Keratinocyte (primary cell): ENCODE results near the gene SLC26A8. TPM values are rescaled to one million over a fixed set of nuclear protein-coding genes. Genes with fewer than 3 reads are reported as not detected.

ENCODE experiments used
- DNase-seq: peaks from one replicate; pipeline ENCODE4 v3.0.0-alpha.2; 2011; ENCODE audit warnings: low read depth, missing footprints, low spot score
- FAIRE-seq: peaks from 2 replicates; lab custom pipeline; 2011; peaks lifted over from hg19 to GRCh38; lab: Jason Lieb, UNC
- H2AFZ ChIP-seq: 2 replicates; pipeline ENCODE4 v1.6.0; 2012; ENCODE audit warnings: low read length, control low read depth, inconsistent platforms; ENCODE audit not compliant: control insufficient read depth
- H3K27ac ChIP-seq: 2 replicates; pipeline ENCODE4 v1.5.1; 2011; ENCODE audit warnings: low read length; ENCODE audit not compliant: control insufficient read depth, insufficient read depth
- H3K27me3 ChIP-seq: 3 replicates; pipeline ENCODE4 v1.6.0; 2011; ENCODE audit warnings: low read length; ENCODE audit not compliant: control insufficient read depth, insufficient read depth; ENCODE audit errors: extremely low read depth
- H3K36me3 ChIP-seq, 2 experiments: 2 replicates in 1 of 2; 3 replicates in 1 of 2; pipeline ENCODE4 v1.5.1; 2011; ENCODE audit warnings: low read length in 2 of 2, mild to moderate bottlenecking in 1 of 2; ENCODE audit not compliant: control insufficient read depth in 2 of 2, insufficient read depth in 2 of 2; ENCODE audit errors: extremely low read depth in 1 of 2
- H3K4me1 ChIP-seq: 3 replicates; pipeline ENCODE4 v1.5.1; 2011; ENCODE audit warnings: low read length; ENCODE audit not compliant: control insufficient read depth, insufficient read depth; ENCODE audit errors: extremely low read depth
- H3K4me2 ChIP-seq: 3 replicates; pipeline ENCODE4 v1.6.0; 2011; ENCODE audit warnings: low read depth, low read length; ENCODE audit not compliant: control insufficient read depth, insufficient read depth; ENCODE audit errors: extremely low read depth
- H3K4me3 ChIP-seq, 3 experiments: fragments of 200-600 bp in 1 of 3; sonication (generic) in 1 of 3; 2 replicates in 2 of 3; 3 replicates in 1 of 3; pipeline ENCODE4 v1.5.1; 2011 to 2016; ENCODE audit warnings: low read length in 3 of 3, mild to moderate bottlenecking in 3 of 3, control low read depth in 2 of 3, inconsistent platforms in 1 of 3, low read depth in 1 of 3, mixed read lengths in 1 of 3, mixed run types in 1 of 3, moderate library complexity in 1 of 3; ENCODE audit not compliant: control insufficient read depth in 2 of 3, insufficient read depth in 2 of 3; ENCODE audit errors: extremely low read depth in 1 of 3
- H3K79me2 ChIP-seq: 2 replicates; pipeline ENCODE4 v1.6.0; 2012; ENCODE audit warnings: low read length; ENCODE audit not compliant: control insufficient read depth, insufficient read depth
- H3K9ac ChIP-seq: 3 replicates; pipeline ENCODE4 v1.6.0; 2011; ENCODE audit warnings: low read length; ENCODE audit not compliant: control insufficient read depth, insufficient read depth; ENCODE audit errors: extremely low read depth
- H3K9me1 ChIP-seq: 3 replicates; pipeline ENCODE4 v1.6.0; 2011; ENCODE audit warnings: low read length; ENCODE audit not compliant: control insufficient read depth, insufficient read depth; ENCODE audit errors: extremely low read depth
- H3K9me3 ChIP-seq: 2 replicates; pipeline ENCODE4 v1.5.1; 2012; ENCODE audit warnings: low read depth, low read length; ENCODE audit not compliant: control insufficient read depth
- H4K20me1 ChIP-seq: 3 replicates; pipeline ENCODE4 v1.6.0; 2011; ENCODE audit warnings: low read length; ENCODE audit not compliant: control insufficient read depth, insufficient read depth; ENCODE audit errors: extremely low read depth
- EZH2 ChIP-seq: IDR thresholded peaks from one replicate; pipeline ENCODE4 v1.6.1; 2012; ENCODE audit warnings: inconsistent platforms, mild to moderate bottlenecking, low read length, moderate library complexity
- dilution Hi-C: fragments of 300-500 bp; cut with MboI; formaldehyde crosslinking; loops from one replicate; pipeline ENCODE4 v1.7.0; 2020; ENCODE audit warnings: low sequenced_read_pairs; ENCODE audit not compliant: extremely low pct_ligation_motif_present
- polyA plus RNA-seq, 5 experiments: library from polyadenylated mRNA; depleted of rRNA in 3 of 5; stranded (reverse) in 3 of 5; stranded (forward) in 1 of 5; unstranded in 1 of 5; fragments of >200 nt; gene quantifications; 1 replicate in 1 of 5; 2 replicates in 3 of 5; 3 replicates in 1 of 5; pipeline versions ENCODE4 v1.2.1 to v1.2.3, GENCODE V29; 2011 to 2012; ENCODE audit warnings: missing spikeins in 2 of 5, low read depth in 1 of 5, low replicate concordance in 1 of 5
- TF ChIP-seq, protein P1 (sequence below), 3 experiments: IDR thresholded peaks in 1 of 3; conservative IDR thresholded peaks in 1 of 3; optimal IDR thresholded peaks in 1 of 3; 2 replicates in 2 of 3; 3 replicates in 1 of 3; pipeline versions ENCODE3 to v1.5.1; 2011; ENCODE audit warnings: low read length in 3 of 3, mild to moderate bottlenecking in 3 of 3, moderate library complexity in 2 of 3, control low read depth in 1 of 3, inconsistent platforms in 1 of 3; ENCODE audit not compliant: insufficient read depth in 2 of 3; ENCODE audit errors: extremely low read depth in 1 of 3

SLC26A8 gene
- polyA plus RNA-seq, 1 donor (not counting 4 experiments of a cell fraction or from before 2014, with no cell fraction given), result 0.18 TPM

DNA sequence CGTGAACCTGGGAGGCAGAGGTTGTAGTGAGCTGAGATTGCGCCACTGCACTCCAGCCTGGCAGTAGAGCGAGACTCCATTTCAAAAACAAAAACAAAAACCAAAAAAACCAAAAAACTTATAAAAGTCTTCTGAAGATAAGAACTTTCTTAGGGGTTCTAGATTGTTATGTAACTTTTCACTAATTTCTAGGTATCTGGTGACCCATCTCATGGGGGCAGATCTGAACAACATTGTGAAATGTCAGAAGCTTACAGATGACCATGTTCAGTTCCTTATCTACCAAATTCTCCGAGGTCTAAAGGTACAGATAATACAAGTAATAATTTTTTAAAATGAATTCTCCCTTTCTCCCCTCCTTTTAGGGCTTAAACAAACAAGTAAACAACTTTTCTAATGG lies 48.2 kb upstream of the SLC26A8 start:
- no peak overlapping the region for H3K4me3 ChIP-seq
- no peak for DNase-seq
- H3K27me3 ChIP-seq, result no peaks in the 10 kb centered on the region
- no peaks in the 10 kb centered on the region for H3K4me1 ChIP-seq
- dilution Hi-C loops, result no loop called here
- H4K20me1 ChIP-seq, result no peaks in the 10 kb centered on the region
- no peak overlapping the region for H3K4me2 ChIP-seq
- no peak overlapping the region for H2AFZ ChIP-seq
- peaks cover 46% of the 10 kb centered on the region for H3K79me2 ChIP-seq
- H3K9ac ChIP-seq, result no peak overlapping the region
- no peak overlapping the region for H3K27ac ChIP-seq
- H3K36me3 ChIP-seq, result peaks cover 3 to 8% of the 10 kb centered on the region in 2 experiments
- TF ChIP-seq EZH2, result no peak
- TF ChIP-seq, protein P1, sequence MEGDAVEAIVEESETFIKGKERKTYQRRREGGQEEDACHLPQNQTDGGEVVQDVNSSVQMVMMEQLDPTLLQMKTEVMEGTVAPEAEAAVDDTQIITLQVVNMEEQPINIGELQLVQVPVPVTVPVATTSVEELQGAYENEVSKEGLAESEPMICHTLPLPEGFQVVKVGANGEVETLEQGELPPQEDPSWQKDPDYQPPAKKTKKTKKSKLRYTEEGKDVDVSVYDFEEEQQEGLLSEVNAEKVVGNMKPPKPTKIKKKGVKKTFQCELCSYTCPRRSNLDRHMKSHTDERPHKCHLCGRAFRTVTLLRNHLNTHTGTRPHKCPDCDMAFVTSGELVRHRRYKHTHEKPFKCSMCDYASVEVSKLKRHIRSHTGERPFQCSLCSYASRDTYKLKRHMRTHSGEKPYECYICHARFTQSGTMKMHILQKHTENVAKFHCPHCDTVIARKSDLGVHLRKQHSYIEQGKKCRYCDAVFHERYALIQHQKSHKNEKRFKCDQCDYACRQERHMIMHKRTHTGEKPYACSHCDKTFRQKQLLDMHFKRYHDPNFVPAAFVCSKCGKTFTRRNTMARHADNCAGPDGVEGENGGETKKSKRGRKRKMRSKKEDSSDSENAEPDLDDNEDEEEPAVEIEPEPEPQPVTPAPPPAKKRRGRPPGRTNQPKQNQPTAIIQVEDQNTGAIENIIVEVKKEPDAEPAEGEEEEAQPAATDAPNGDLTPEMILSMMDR (optimal IDR thresholded peaks at IDR 0.05 in 1 of 3, IDR thresholded peaks at IDR 0.05 in 1 of 3, conservative IDR thresholded peaks at IDR 0.05 in 1 of 3; ENCODE audit: extremely low read depth in 1 of 3, insufficient read depth in 2 of 3, low read length in 3 of 3), result no peak
- no peak for FAIRE-seq
- no peaks in the 10 kb centered on the region for H3K9me3 ChIP-seq
- no peaks in the 10 kb centered on the region for H3K9me1 ChIP-seq

DNA sequence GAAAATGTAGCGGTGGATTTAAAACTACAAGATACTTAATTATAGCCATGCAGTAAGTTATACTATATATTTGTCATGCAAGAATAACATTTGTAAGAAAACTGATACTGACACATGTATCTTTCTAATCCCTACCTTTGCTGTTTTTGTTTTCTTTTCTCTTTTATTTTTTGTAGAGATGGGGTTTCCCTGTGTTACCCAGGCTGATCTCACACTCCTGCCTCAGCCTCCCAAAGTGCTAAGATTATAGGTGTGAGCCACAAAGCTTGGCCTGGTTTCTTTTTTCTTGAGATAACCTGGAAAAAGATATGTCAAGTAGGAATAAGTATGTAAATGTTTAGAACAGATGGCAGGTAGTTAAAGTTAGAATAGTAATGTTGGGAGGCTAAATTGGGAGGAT lies 47.3 kb upstream of the SLC26A8 start:
- H3K79me2 ChIP-seq, result peaks cover 53% of the 10 kb centered on the region
- H3K27ac ChIP-seq, result no peak overlapping the region
- peaks cover 3 to 8% of the 10 kb centered on the region in 2 experiments for H3K36me3 ChIP-seq
- no peaks in the 10 kb centered on the region for H3K9me1 ChIP-seq
- TF ChIP-seq EZH2, result no peak
- TF ChIP-seq, protein P1 (optimal IDR thresholded peaks at IDR 0.05 in 1 of 3, IDR thresholded peaks at IDR 0.05 in 1 of 3, conservative IDR thresholded peaks at IDR 0.05 in 1 of 3; ENCODE audit: extremely low read depth in 1 of 3, insufficient read depth in 2 of 3, low read length in 3 of 3), result no peak
- no peak overlapping the region for H3K4me3 ChIP-seq
- no peak for DNase-seq
- H3K9ac ChIP-seq, result no peak overlapping the region
- peaks cover 4% of the 10 kb centered on the region for H3K4me1 ChIP-seq
- no peaks in the 10 kb centered on the region for H4K20me1 ChIP-seq
- no peak for FAIRE-seq
- no peaks in the 10 kb centered on the region for H3K9me3 ChIP-seq
- H3K27me3 ChIP-seq, result no peaks in the 10 kb centered on the region
- dilution Hi-C loops, result no loop called here
- H3K4me2 ChIP-seq, result no peak overlapping the region
- H2AFZ ChIP-seq, result no peak overlapping the region
